Progenitor cell of endocrine pancreas (in vitro differentiated cells): Measurements from ENCODE around the gene ACBD3. TPM values are rescaled to one million over a fixed set of nuclear protein-coding genes. Genes with fewer than 3 reads are reported as not detected.

Source experiments
- DNase-seq: peaks from one replicate; pipeline ENCODE4 v3.0.0; 2021; ENCODE audit warnings: low spot score; ENCODE audit not compliant: unreplicated experiment
- H3K27ac Mint-ChIP-seq: 2 replicates; pipeline ENCODE4 v1.8.0; 2021; ENCODE audit warnings: mild to moderate bottlenecking, moderate library complexity, mixed read lengths
- H3K27me3 Mint-ChIP-seq: 2 replicates; pipeline ENCODE4 v1.8.0; 2021; ENCODE audit warnings: mixed read lengths
- H3K36me3 Mint-ChIP-seq: 2 replicates; pipeline ENCODE4 v1.8.0; 2022; ENCODE audit warnings: mixed read lengths; ENCODE audit not compliant: insufficient read depth
- H3K4me1 Mint-ChIP-seq: 2 replicates; pipeline ENCODE4 v1.8.0; 2021; ENCODE audit warnings: low read depth, mixed read lengths
- H3K4me3 Mint-ChIP-seq: 2 replicates; pipeline ENCODE4 v1.8.0; 2021; ENCODE audit warnings: low read depth, mild to moderate bottlenecking, moderate library complexity, mixed read lengths
- H3K9me3 Mint-ChIP-seq: 2 replicates; pipeline ENCODE4 v1.8.0; 2021; ENCODE audit warnings: low read depth, mixed read lengths
- CTCF ChIP-seq: fragments of 200-600 bp; sonication (generic); IDR thresholded peaks from one replicate; pipeline ENCODE4 v1.5.0; 2021; ENCODE audit warnings: antibody characterized with exemption, mild to moderate bottlenecking; ENCODE audit not compliant: unreplicated experiment
- total RNA-seq: library from RNA; stranded (reverse); gene quantifications from 2 replicates; pipeline ENCODE4 v1.2.1, GENCODE V29; 2021

The ACBD3 gene
- total RNA-seq, 1 donor from 2014 or later, result 29.3 TPM

- H3K4me1 Mint-ChIP-seq, result peaks cover 6% of the 10 kb centered on the region
- no peak overlapping the region for H3K4me3 Mint-ChIP-seq
- no peak for TF ChIP-seq CTCF
- H3K36me3 Mint-ChIP-seq, result no peaks in the 10 kb centered on the region
- H3K9me3 Mint-ChIP-seq, result no peaks in the 10 kb centered on the region
- peaks cover 7% of the 10 kb centered on the region for H3K27me3 Mint-ChIP-seq
- no peak overlapping the region for H3K27ac Mint-ChIP-seq
- DNase-seq, result no peak
These were observed 67.4 kb downstream of the ACBD3 start for GRCh38 chr1:226119169-226119568.

- peaks cover 3% of the 10 kb centered on the region for H3K4me1 Mint-ChIP-seq
- no peaks in the 10 kb centered on the region for H3K36me3 Mint-ChIP-seq
- no peak for TF ChIP-seq CTCF
- peaks cover 7% of the 10 kb centered on the region for H3K27me3 Mint-ChIP-seq
- H3K9me3 Mint-ChIP-seq, result no peaks in the 10 kb centered on the region
- H3K27ac Mint-ChIP-seq, result no peak overlapping the region
- H3K4me3 Mint-ChIP-seq, result no peak overlapping the region
- DNase-seq, result no peak
These were observed 68.2 kb downstream of the ACBD3 start for GRCh38 chr1:226118357-226118756.

GRCh38 chr1:226117330-226117729 lies 69.2 kb downstream of the ACBD3 start:
- Mint-ChIP-seq H3K9me3 (no peaks in the 10 kb centered on the region), H3K4me3 (no peak overlapping the region)

GRCh38 chr1:226116673-226117072 lies 69.9 kb downstream of the ACBD3 start:
- no peak for TF ChIP-seq CTCF
- Mint-ChIP-seq H3K27me3 (peaks cover 16% of the 10 kb centered on the region), H3K4me1 (no peaks in the 10 kb centered on the region), H3K4me3 (no peak overlapping the region), H3K27ac (no peak overlapping the region), H3K9me3 (no peaks in the 10 kb centered on the region), H3K36me3 (no peaks in the 10 kb centered on the region)
- DNase-seq, result no peak

More at GRCh38 chr1:226117330-226117729, 69.2 kb downstream of the ACBD3 start:
- TF ChIP-seq CTCF, result no peak
- H3K4me1 Mint-ChIP-seq, result no peaks in the 10 kb centered on the region
- H3K36me3 Mint-ChIP-seq, result no peaks in the 10 kb centered on the region
- DNase-seq, result no peak
- peaks cover 14% of the 10 kb centered on the region for H3K27me3 Mint-ChIP-seq
- H3K27ac Mint-ChIP-seq, result no peak overlapping the region

GRCh38 chr1:226112626-226113025 lies 73.9 kb downstream of the ACBD3 start:
- Mint-ChIP-seq H3K4me1 (peaks cover 11% of the 10 kb centered on the region), H3K4me3 (no peak overlapping the region), H3K36me3 (no peaks in the 10 kb centered on the region), H3K27ac (no peak overlapping the region), H3K9me3 (no peaks in the 10 kb centered on the region), H3K27me3 (peaks cover 9% of the 10 kb centered on the region)
- TF ChIP-seq CTCF, result no peak
- DNase-seq, result no peak
